ENCODE measurements around the gene HOMER2.
"Not testable (repeated sequence)": the region's sequence is repeated elsewhere in the genome, so short reads cannot be mapped to it uniquely, and the experiment has no call there.

The HOMER2 gene

DNA sequence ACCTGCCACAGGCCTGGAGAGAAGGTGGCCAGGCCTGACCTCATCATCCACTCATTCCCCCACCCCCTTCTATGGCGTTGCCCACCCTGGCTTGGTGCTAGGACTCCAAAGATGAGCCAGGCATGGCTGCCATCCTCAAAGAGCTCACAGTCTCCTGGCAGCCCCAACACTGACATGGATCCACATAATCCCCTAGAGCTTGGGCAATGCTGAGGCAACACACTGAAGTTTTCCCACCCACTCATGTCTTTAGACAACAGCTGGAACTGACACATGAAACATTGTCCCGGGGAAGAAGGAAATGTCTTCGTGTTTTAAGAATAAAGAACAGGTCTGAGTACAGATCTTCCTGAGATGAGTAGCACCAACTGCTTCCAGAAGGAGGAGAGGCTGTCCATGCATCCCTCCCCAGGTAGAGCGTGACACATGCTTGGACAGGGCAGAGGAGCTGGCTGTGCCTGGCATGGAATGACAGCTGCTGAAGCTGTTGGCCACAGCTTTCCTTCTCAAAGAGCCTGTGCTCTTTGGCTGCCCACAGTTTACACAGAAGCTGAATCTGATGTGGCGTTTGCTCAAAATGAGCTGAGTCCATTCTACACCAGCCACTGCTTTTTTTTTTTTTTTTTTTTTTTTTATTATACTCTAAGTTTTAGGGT, 70.1 kb downstream of the HOMER2 start:
- DNase-seq = no peak
- TF ChIP-seq POLR2A (IDR thresholded peaks at IDR 0.05; ENCODE audit: low read length) = no peak

DNA sequence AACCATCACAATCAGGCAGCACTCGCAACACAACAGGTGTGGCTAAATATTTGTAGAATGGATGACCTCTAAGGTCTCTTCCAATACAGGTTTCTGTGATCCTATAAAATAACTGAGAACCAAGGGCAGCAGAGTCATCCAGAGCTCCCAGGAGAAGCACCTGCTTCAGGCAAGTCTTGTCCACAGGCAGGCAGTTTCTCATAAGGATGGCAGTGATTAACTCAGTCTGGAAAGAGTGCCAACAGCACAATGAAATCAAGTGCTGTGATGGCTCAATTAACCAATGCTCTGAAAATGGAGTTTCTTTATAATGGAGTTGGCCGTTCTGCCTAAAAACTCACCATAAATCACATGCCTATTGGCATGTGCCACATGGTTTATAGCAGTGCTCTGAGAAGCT, 70.8 kb downstream of the HOMER2 start:
- no peak for TF ChIP-seq GATA1 (IDR thresholded peaks at IDR 0.05; ENCODE audit: low read depth, low read length)
- no peak for TF ChIP-seq POLR2A (IDR thresholded peaks at IDR 0.05; ENCODE audit: low read length)
- no peak for DNase-seq

DNA sequence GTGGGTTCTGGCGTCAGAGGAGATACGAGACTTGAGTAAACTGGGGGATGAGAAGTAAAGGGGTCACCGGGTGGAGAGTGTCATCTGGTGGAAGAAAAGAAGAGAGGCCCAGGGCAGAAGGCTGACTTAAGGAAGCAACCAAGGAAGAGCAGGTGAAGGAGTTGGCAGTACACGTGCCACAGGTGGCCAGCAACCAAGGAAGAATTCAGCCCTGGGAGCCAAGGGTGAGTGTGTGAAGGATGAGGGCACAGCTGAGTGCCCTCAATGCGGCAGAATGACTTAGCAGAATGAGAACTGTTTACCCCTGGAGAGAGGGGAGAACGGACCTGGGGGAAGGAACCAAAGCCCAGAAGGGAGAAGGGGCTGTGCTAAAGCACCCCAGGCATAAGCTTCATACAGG, 71.8 kb downstream of the HOMER2 start:
- no peak for DNase-seq
- TF ChIP-seq POLR2A (IDR thresholded peaks at IDR 0.05; ENCODE audit: low read length) (no peak), GATA1 (IDR thresholded peaks at IDR 0.05; ENCODE audit: low read depth, low read length) (no peak)

DNA sequence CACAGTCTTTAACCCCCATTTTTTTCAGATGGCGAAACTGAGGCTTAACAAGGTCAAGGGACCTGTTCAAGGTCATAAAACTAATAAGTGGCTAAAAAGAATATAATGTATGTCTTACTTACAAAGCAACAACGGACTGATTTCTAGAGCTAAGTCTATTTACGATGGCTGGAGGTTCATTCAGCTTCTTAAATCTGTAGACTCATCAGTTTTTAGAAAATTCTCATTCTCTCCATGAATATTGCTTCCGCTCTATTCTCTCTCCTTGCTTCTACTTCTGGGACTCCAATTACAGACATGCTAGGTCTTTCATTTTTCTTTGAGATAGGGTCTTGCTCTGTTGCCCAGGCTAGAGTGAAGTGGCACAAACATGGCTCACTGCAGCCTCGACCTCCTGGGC, 74.2 kb downstream of the HOMER2 start:
- no peak for DNase-seq
- TF ChIP-seq POLR2A (IDR thresholded peaks at IDR 0.05; ENCODE audit: low read length) = no peak
- TF ChIP-seq GATA1 (IDR thresholded peaks at IDR 0.05; ENCODE audit: low read depth, low read length) = no peak

DNA sequence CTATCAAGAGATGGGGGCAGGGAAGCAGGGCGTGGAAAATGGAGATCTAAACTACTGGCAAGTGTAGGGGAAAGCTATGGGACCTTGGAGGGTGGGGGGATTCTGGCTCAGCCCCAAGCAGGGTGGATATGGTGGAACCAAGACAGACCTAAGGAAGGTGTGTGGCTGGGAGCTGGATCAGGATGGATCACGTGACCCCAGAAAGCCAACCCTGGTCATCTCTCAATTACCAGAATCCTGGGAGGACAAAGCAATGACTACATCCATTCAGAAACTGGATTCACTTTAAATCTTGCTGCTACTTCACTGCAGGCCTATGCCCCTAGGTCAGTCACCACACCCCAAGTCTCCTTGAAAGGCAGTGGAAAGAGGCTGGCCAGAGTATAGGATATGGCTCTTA, 74.7 kb downstream of the HOMER2 start:
- TF ChIP-seq POLR2A (IDR thresholded peaks at IDR 0.05; ENCODE audit: low read length) (no peak), GATA1 (IDR thresholded peaks at IDR 0.05; ENCODE audit: low read depth, low read length) (no peak)
- DNase-seq = no peak

DNA sequence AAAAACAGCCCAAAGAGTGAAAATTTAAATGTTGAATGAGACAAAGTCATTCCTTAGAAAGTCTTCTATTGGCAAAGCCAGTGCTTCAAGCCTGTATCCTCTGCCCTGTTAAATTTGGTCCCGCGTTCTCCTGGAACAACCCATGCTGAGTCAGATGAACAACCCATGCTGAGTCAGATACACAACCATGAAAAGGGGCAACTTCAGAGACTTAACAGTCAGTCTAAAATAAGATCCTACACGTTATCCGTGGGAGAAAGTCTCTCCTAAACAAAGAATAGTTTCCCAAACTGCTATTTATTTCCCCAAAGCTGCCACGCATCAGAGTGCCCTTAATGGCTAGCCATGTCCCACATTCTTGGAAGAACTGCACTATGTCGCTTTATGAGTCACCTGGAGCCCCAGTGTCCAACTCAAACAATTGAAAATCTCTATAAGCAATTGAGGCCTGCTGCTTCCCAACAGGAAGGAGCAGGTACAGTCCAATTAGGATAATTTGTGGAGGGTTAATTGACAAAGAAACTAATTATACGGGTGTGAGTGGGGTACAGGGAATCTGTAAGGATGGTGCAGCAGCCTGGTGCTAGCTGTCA, 77.0 kb downstream of the HOMER2 start:
- TF ChIP-seq POLR2A (IDR thresholded peaks at IDR 0.05; ENCODE audit: low read length) (no peak), GATA1 (IDR thresholded peaks at IDR 0.05; ENCODE audit: low read depth, low read length) (no peak)
- DNase-seq = no peak

DNA sequence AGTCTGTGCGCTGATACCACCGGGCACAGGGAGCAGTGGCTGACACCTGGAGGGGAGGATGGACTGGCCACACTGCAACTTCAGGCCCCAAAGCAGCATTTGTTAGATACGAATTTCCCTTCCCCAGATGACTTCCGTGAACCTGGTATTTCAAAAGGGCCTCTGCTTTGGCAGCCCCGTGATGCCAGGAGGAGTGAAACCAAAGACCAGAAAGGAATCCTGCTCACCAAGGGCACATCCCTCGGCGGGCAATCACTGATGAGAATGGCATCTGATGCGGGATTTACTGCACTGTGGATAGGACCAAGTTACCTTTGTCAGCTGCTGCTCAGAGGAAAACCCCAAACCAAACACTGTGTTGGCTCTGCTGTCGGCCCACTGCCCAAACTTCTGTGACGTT, 77.6 kb downstream of the HOMER2 start:
- DNase-seq = no peak
- TF ChIP-seq GATA1 (IDR thresholded peaks at IDR 0.05; ENCODE audit: low read depth, low read length) (no peak), POLR2A (IDR thresholded peaks at IDR 0.05; ENCODE audit: low read length) (no peak)

DNA sequence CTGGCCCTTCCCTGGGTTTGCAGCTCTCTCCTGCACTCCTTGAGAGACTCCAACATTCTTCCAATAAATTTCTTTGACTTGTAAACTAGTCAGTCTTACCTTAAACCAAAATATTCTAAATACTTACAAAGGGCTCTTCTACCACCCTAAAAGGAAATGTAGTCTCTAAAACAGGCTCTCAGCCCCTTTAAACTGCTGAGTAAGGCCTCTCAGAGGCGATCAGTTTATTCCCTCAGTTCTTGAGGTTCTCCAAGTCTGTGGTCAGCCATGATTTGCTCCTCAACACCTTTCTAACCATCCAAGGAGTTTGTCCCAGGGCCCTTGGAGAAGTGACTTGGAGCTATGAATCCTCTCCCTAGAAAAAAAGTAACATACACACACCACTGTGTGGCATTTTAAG, 78.3 kb downstream of the HOMER2 start:
- no peak for DNase-seq
- no peak for TF ChIP-seq POLR2A (IDR thresholded peaks at IDR 0.05; ENCODE audit: low read length)
- TF ChIP-seq GATA1 (IDR thresholded peaks at IDR 0.05; ENCODE audit: low read depth, low read length) = no peak

DNA sequence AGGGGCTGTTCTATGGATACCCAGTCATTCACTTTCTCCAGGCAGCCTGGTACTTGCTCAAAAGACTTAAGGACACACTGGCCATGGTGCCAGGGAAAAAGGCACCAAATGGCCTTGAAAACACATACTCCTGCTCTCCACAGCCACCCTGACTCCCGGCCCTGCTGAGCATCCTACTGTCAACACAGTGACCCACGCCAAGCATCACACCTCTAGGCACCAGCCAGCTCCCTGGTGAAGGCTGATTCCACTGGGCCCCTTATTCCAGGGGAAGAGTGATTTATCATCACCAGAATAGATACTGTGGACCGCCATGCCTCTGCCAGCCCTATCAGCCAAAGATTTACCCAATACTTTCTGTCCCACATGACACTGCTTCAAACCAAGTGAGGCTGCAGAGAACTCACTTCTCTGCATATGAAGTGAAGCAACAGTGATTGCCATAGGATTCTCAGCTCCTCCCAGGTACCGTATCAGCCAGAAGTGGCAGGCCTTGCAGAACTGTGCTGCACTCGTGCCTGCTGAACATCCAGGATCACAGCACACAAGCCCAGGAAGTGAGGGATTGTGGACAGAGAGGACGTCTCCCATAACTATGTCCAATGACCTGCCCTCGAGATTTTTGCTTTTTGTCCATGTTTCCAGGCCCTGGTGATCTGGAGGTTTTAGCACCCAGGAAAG, 79.4 kb downstream of the HOMER2 start:
- DNase-seq = no peak
- TF ChIP-seq GATA1 (IDR thresholded peaks at IDR 0.05; ENCODE audit: low read depth, low read length) (no peak), POLR2A (IDR thresholded peaks at IDR 0.05; ENCODE audit: low read length) (no peak)

DNA sequence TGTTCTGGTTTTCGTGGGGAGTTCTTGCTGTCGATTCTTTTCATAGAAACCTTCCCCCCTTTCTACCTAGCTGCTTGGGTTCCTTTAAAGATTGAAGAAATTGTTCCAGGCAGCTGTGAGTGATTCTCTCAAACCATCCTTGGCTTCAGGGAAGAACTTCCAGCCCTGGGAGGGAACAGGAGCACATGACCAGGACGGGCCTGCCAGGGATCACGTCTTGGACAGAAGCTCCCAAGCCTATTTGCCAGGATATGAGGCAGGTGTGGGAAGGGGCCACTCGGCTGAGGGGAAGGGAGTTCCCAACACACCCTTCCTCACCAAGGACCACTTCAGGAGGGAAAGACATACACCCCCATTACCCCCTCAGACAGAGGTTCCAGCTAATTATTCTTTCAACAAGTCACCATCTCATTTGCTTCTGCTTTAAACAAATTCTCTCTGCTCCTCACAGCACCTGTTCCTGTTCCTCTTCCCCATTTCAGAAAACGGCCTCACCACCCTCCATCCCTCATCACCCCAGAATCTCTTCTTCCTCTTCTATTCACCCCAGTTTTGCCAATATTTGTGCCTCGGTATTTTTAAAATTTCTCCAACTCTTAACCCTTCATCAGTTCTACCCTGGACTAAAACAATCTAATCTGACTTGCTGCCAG, 80.6 kb downstream of the HOMER2 start:
- no peak for TF ChIP-seq GATA1 (IDR thresholded peaks at IDR 0.05; ENCODE audit: low read depth, low read length)
- no peak for TF ChIP-seq POLR2A (IDR thresholded peaks at IDR 0.05; ENCODE audit: low read length)
- no peak for DNase-seq

DNA sequence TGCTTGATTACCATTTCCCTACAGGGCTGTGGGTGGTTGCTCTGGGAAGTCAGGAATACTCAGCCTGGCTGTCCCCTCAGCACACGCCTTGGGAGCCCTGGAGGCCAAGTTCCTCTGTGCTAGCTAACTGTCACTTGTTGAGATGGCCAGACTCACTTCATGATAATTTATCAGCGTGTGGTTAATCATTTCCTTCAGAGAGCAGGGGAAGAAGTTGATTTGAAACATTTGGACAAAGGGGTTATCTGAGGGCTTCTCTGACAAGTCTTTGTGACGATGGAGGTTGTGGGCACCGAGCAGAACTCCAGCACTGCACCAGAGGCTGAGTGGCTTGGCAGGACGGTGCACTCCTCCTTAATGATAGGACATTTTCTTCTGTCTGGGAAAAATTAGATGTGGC, 81.2 kb downstream of the HOMER2 start:
- TF ChIP-seq POLR2A (IDR thresholded peaks at IDR 0.05; ENCODE audit: low read length) = no peak
- TF ChIP-seq GATA1 (IDR thresholded peaks at IDR 0.05; ENCODE audit: low read depth, low read length) = no peak
- peak; percentile 26 to 46 for DNase-seq

DNA sequence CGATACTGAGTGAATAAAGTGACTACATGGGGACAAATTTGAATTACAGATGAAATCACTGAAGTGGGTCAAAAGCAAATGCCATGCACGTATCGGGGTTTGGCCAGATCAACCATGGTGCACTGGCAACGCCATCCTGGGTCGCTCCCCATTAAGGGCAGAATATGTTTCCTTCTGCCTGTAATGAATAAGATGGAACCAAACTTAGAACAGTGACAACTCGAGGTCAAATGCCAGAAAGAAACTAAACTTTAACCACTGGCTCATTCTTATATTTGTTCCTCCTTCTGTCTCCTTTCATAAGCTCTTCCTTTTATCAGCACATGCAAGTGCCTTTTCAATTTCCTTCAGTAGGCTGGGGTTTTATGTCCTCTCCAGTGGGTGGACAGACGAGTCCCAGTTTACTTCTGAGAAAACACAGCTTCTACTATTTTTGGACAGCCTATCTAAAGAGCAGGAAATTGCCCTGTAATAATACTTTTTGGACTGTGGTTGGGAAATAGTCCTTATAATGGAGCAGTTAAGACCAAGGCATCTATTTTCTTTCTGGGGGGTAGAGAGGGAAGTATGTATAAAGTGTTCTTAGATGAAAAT, 81.7 kb downstream of the HOMER2 start:
- DNase-seq = no peak
- TF ChIP-seq POLR2A (IDR thresholded peaks at IDR 0.05; ENCODE audit: low read length) = no peak
- no peak for TF ChIP-seq GATA1 (IDR thresholded peaks at IDR 0.05; ENCODE audit: low read depth, low read length)

DNA sequence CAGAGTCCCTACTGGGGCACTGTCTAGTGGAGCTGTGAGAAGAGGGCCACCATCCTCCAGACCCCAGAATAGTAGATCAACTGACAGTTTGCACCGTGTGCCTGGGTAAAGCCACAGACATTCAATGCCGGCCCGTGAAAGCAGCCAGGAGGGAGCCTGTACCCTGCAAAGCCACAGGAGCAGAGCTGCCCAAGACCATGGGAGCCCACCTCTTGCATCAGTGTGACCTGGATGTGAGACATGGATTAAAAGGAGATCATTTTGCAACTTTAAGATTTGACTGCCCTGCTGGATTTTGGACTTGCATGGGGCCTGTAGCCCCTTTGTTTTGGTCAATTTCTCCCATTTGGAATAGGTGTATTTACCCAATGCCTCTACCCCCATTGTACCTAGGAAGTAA, 86.5 kb downstream of the HOMER2 start:
- not testable (repeated sequence) for DNase-seq

DNA sequence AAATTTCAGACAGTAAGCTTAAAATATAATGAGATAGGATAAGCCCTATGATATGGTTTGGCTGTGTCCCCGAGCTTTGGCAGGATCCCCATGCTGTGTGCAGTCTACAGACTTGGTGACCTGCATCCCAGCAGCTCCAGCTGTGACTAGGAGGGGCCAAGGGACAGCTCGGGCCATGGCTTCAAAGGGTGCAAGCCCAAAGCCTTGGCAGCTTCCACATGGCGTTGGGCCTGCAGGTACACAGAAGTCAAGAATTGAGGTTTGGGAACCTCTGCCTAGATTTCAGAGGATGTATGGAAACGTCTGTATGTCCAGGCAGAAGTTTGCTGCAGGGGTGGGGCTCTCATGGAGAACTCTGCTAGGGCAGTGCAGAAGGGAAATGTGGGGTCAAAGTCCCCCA, 86.9 kb downstream of the HOMER2 start:
- DNase-seq = not testable (repeated sequence)
